Testis (tissue), 2 donors: Measurements from ENCODE around the gene MAP1B.

ENCODE experiments used
- POLR2A ChIP-seq: fragments of 450-650 bp; IDR thresholded peaks from one replicate; pipeline ENCODE4 v1.6.1; 2017; ENCODE audit warnings: antibody characterized with exemption, mild to moderate bottlenecking, moderate library complexity
- TF ChIP-seq, protein P1 (sequence below), 3 experiments: fragments of 450-650 bp in 2 of 3; fragments of 200-600 bp in 1 of 3; sonication (generic) in 1 of 3; IDR thresholded peaks; one replicate each; pipeline ENCODE4 v1.5.1; 2016 to 2019; ENCODE audit warnings: antibody characterized with exemption in 3 of 3, mild to moderate bottlenecking in 2 of 3, moderate library complexity in 1 of 3

- TF ChIP-seq, protein P1, sequence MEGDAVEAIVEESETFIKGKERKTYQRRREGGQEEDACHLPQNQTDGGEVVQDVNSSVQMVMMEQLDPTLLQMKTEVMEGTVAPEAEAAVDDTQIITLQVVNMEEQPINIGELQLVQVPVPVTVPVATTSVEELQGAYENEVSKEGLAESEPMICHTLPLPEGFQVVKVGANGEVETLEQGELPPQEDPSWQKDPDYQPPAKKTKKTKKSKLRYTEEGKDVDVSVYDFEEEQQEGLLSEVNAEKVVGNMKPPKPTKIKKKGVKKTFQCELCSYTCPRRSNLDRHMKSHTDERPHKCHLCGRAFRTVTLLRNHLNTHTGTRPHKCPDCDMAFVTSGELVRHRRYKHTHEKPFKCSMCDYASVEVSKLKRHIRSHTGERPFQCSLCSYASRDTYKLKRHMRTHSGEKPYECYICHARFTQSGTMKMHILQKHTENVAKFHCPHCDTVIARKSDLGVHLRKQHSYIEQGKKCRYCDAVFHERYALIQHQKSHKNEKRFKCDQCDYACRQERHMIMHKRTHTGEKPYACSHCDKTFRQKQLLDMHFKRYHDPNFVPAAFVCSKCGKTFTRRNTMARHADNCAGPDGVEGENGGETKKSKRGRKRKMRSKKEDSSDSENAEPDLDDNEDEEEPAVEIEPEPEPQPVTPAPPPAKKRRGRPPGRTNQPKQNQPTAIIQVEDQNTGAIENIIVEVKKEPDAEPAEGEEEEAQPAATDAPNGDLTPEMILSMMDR (IDR thresholded peaks at IDR 0.05) = no peak
- no peak for TF ChIP-seq POLR2A
Measured at GRCh38 chr5:72112389-72112788, 5.1 kb downstream of the MAP1B start.
